ENCODE results near the gene CPNE4. TPM values are rescaled to one million over a fixed set of nuclear protein-coding genes. Genes with fewer than 3 reads are reported as not detected.

Gene CPNE4
- total RNA-seq, 1 donor from 2014 or later, result not detected

DNA sequence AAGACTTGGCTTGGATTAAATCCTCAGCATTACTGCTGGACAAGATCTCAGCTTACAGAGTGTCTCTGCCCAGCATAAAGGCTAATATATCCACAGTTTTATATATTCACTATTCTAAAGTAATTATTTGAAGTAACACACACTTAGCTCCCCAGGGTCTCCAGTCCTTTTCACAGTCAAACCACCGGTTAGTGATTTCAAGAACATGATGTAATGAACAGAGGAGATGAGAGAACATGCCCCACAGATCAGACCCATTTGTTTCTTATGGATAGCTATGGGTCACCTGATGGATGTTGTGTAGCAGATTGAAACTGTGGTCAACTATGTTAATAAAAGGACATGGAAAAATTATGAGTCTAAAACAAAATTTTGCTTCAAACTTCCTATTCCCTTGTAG, 487.2 kb downstream of the CPNE4 start:
- Mint-ChIP-seq H3K36me3 (ENCODE audit: low read depth) (no peaks in the 10 kb centered on the region), H3K27ac (ENCODE audit: unreplicated experiment) (no peak overlapping the region), H3K4me3 (ENCODE audit: unreplicated experiment) (no peak overlapping the region), H3K27me3 (ENCODE audit: low read depth) (peaks cover 21% of the 10 kb centered on the region), H3K4me1 (ENCODE audit: low read depth) (peaks cover 5% of the 10 kb centered on the region), H3K9me3 (ENCODE audit: low read depth) (no peaks in the 10 kb centered on the region)
- TF ChIP-seq, protein P1, sequence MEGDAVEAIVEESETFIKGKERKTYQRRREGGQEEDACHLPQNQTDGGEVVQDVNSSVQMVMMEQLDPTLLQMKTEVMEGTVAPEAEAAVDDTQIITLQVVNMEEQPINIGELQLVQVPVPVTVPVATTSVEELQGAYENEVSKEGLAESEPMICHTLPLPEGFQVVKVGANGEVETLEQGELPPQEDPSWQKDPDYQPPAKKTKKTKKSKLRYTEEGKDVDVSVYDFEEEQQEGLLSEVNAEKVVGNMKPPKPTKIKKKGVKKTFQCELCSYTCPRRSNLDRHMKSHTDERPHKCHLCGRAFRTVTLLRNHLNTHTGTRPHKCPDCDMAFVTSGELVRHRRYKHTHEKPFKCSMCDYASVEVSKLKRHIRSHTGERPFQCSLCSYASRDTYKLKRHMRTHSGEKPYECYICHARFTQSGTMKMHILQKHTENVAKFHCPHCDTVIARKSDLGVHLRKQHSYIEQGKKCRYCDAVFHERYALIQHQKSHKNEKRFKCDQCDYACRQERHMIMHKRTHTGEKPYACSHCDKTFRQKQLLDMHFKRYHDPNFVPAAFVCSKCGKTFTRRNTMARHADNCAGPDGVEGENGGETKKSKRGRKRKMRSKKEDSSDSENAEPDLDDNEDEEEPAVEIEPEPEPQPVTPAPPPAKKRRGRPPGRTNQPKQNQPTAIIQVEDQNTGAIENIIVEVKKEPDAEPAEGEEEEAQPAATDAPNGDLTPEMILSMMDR (IDR thresholded peaks at IDR 0.05), result no peak
- no peak for DNase-seq (ENCODE audit: low spot score)

DNA sequence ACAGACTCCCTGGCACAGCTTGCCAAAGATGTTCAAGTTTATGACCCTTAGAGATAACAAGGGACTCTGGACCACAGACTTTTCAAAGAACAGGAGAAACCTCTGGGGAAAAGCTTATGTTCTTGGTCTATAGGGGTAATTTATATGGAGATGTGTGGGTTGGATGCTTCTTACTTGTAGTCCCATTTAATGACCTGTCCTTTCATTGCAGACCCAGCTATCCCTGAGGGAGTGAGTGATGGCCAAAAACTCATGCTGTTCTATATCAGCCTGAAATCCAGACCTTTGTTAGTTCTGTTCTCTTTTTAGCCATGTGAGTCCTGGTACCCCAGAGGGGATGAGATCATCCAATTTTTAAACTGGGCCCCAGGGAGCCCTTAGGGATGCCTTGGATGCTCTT, 488.4 kb downstream of the CPNE4 start:
- Mint-ChIP-seq H3K9me3 (ENCODE audit: low read depth) (no peaks in the 10 kb centered on the region), H3K36me3 (ENCODE audit: low read depth) (no peaks in the 10 kb centered on the region), H3K27me3 (ENCODE audit: low read depth) (peaks cover 15% of the 10 kb centered on the region), H3K27ac (ENCODE audit: unreplicated experiment) (no peak overlapping the region), H3K4me3 (ENCODE audit: unreplicated experiment) (no peak overlapping the region), H3K4me1 (ENCODE audit: low read depth) (peaks cover 5% of the 10 kb centered on the region)
- TF ChIP-seq, protein P1 (IDR thresholded peaks at IDR 0.05), result no peak
- DNase-seq (ENCODE audit: low spot score), result no peak

GRCh38 chr3:131544557-131544956, 490.3 kb downstream of the CPNE4 start:
- no peaks in the 10 kb centered on the region for H3K9me3 Mint-ChIP-seq (ENCODE audit: low read depth)
- H3K36me3 Mint-ChIP-seq (ENCODE audit: low read depth), result no peaks in the 10 kb centered on the region
- H3K27ac Mint-ChIP-seq (ENCODE audit: unreplicated experiment), result no peak overlapping the region
- peaks cover 15% of the 10 kb centered on the region for H3K27me3 Mint-ChIP-seq (ENCODE audit: low read depth)
- no peak overlapping the region for H3K4me3 Mint-ChIP-seq (ENCODE audit: unreplicated experiment)
- DNase-seq (ENCODE audit: low spot score), result no peak
- H3K4me1 Mint-ChIP-seq (ENCODE audit: low read depth), result peaks cover 5% of the 10 kb centered on the region
- TF ChIP-seq, protein P1 (IDR thresholded peaks at IDR 0.05), result no peak

DNA sequence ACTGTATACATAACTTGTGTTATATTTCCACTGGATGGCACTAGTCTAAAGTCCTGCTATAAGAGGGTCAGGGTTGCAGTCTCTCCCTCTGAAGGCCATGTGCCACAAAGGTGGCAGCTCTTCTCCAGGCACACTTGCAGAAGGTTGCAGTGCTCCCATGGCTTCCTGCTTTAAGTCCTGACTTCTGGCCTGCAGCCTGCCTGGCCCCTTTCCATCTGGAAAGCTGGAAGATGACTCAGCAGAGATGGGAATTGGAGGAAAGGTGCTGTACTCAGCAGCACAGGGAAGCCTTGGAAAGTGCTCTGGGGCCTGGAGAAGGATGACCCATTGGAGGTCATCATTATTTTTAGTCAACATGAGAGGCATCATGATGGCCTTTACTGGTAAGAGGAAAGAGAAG, 491.1 kb downstream of the CPNE4 start:
- Mint-ChIP-seq H3K4me1 (ENCODE audit: low read depth) (peaks cover 5% of the 10 kb centered on the region), H3K36me3 (ENCODE audit: low read depth) (no peaks in the 10 kb centered on the region), H3K27me3 (ENCODE audit: low read depth) (peaks cover 20% of the 10 kb centered on the region), H3K4me3 (ENCODE audit: unreplicated experiment) (no peak overlapping the region), H3K27ac (ENCODE audit: unreplicated experiment) (peak overlapping the region; percentile 19), H3K9me3 (ENCODE audit: low read depth) (no peaks in the 10 kb centered on the region)
- no peak for DNase-seq (ENCODE audit: low spot score)
- TF ChIP-seq, protein P1 (IDR thresholded peaks at IDR 0.05), result peak; percentile 34

GRCh38 chr3:131541288-131541687, 493.5 kb downstream of the CPNE4 start:
- Mint-ChIP-seq H3K4me1 (ENCODE audit: low read depth) (peaks cover 5% of the 10 kb centered on the region), H3K27me3 (ENCODE audit: low read depth) (peaks cover 20% of the 10 kb centered on the region), H3K27ac (ENCODE audit: unreplicated experiment) (no peak overlapping the region), H3K4me3 (ENCODE audit: unreplicated experiment) (no peak overlapping the region), H3K36me3 (ENCODE audit: low read depth) (no peaks in the 10 kb centered on the region), H3K9me3 (ENCODE audit: low read depth) (no peaks in the 10 kb centered on the region)
- TF ChIP-seq, protein P1 (IDR thresholded peaks at IDR 0.05), result no peak
- DNase-seq (ENCODE audit: low spot score), result no peak
